OCI-LY7 (cell line): ENCODE results near the gene HIF3A. TPM values are rescaled to one million over a fixed set of nuclear protein-coding genes. Genes with fewer than 3 reads are reported as not detected.

Experiments
- BruUV-seq: library from RNA; stranded (reverse); fragments of 400-500 nt; replicated peaks from 2 replicates; lab custom pipeline; 2021; lab: Mats Ljungman, UMichigan
- CTCF ChIA-PET: fragments of 300-600 bp; sonication (Branson Sonifier 250); formaldehyde crosslinking; loops from one replicate; lab custom pipeline; 2022; ENCODE audit warnings: antibody characterized with exemption; ENCODE audit not compliant: unreplicated experiment; lab: Charles Lee
- POLR2A ChIA-PET: fragments of 300-600 bp; sonication (Branson Sonifier 250); formaldehyde crosslinking; loops from one replicate; lab custom pipeline; 2022; ENCODE audit warnings: antibody characterized with exemption; lab: Charles Lee
- DNase-seq: peaks from one replicate; pipeline ENCODE4 v3.0.0-alpha.2; 2015; ENCODE audit warnings: low spot score
- H2AFZ ChIP-seq: fragments of 200-600 bp; sonication (generic), shearing (Covaris generic); 2 replicates; pipeline ENCODE4 v1.6.1; 2014; ENCODE audit warnings: mild to moderate bottlenecking, antibody characterized with exemption, low read length, moderate library complexity
- H3K27ac ChIP-seq: fragments of 200-600 bp; sonication (generic); 2 replicates; pipeline ENCODE4 v1.5.1; 2014; ENCODE audit warnings: mixed run types, low read depth, mild to moderate bottlenecking, moderate library complexity, low read length, inconsistent platforms; ENCODE audit not compliant: poor library complexity, severe bottlenecking
- H3K36me3 ChIP-seq: fragments of 200-600 bp; sonication (generic); 2 replicates; pipeline ENCODE4 v1.6.1; 2014; ENCODE audit warnings: mild to moderate bottlenecking, antibody characterized with exemption, low read length, moderate library complexity, mixed read lengths; ENCODE audit not compliant: insufficient read depth
- H3K4me1 ChIP-seq: fragments of 200-600 bp; sonication (generic); 2 replicates; pipeline ENCODE4 v1.5.1; 2014; ENCODE audit warnings: mild to moderate bottlenecking, low read length; ENCODE audit not compliant: insufficient read depth, poor library complexity, severe bottlenecking
- H3K4me2 ChIP-seq: fragments of 200-600 bp; sonication (generic); 2 replicates; pipeline ENCODE4 v1.6.1; 2014; ENCODE audit warnings: mild to moderate bottlenecking, low read length
- H3K4me3 ChIP-seq: fragments of 200-600 bp; sonication (generic); 2 replicates; pipeline ENCODE4 v1.5.1; 2014; ENCODE audit warnings: mild to moderate bottlenecking, low read depth, low read length; ENCODE audit not compliant: poor library complexity, severe bottlenecking
- H3K79me2 ChIP-seq: fragments of 200-600 bp; sonication (generic); 2 replicates; pipeline ENCODE4 v1.6.1; 2016; ENCODE audit warnings: low read depth, mild to moderate bottlenecking, low read length, moderate library complexity, mixed read lengths; ENCODE audit not compliant: insufficient read depth
- H3K9me2 ChIP-seq: fragments of 200-600 bp; sonication (generic); 2 replicates; pipeline ENCODE4 v1.6.1; 2016; ENCODE audit warnings: mild to moderate bottlenecking, low read length, mixed read lengths; ENCODE audit not compliant: insufficient read depth
- H3K9me3 ChIP-seq: fragments of 200-600 bp; sonication (generic); 2 replicates; pipeline ENCODE4 v1.6.1; 2014; ENCODE audit warnings: mild to moderate bottlenecking, mixed run types, low read length, mixed read lengths
- H4K20me1 ChIP-seq: fragments of 200-600 bp; sonication (generic); 2 replicates; pipeline ENCODE4 v1.6.1; 2014; ENCODE audit warnings: mild to moderate bottlenecking, antibody characterized with exemption, low read length, moderate library complexity, mixed read lengths; ENCODE audit not compliant: insufficient read depth
- CTCF ChIP-seq: fragments of 200-600 bp; sonication (generic); conservative IDR thresholded peaks from 2 replicates; pipeline ENCODE4 v1.5.1; 2014; ENCODE audit warnings: mild to moderate bottlenecking, antibody characterized with exemption, low read length, moderate library complexity, mixed read lengths
- EZH2phosphoT487 ChIP-seq: fragments of 200-600 bp; sonication (generic); IDR thresholded peaks from 2 replicates; pipeline ENCODE4 v1.6.1; 2018; ENCODE audit warnings: low read depth, borderline replicate concordance, mild to moderate bottlenecking, mixed run types, antibody characterized with exemption, low read length, moderate library complexity, mixed read lengths
- intact Hi-C: fragments of 100-400 bp; cut with micrococcal nuclease; formaldehyde crosslinking; loops from one replicate; pipeline ENCODE4 v1.10.0; 2022; ENCODE audit not compliant: unreplicated experiment
- total RNA-seq, 2 experiments: library from RNA; depleted of rRNA in 1 of 2; stranded (reverse); fragments of >200 nt in 1 of 2; shearing (Covaris generic) in 1 of 2; gene quantifications; 2 replicates each; pipeline ENCODE4 v1.2.3, GENCODE V29; 2014 to 2022

Gene HIF3A
- total RNA-seq, 2 experiments from 2014 or later: not detected

DNA sequence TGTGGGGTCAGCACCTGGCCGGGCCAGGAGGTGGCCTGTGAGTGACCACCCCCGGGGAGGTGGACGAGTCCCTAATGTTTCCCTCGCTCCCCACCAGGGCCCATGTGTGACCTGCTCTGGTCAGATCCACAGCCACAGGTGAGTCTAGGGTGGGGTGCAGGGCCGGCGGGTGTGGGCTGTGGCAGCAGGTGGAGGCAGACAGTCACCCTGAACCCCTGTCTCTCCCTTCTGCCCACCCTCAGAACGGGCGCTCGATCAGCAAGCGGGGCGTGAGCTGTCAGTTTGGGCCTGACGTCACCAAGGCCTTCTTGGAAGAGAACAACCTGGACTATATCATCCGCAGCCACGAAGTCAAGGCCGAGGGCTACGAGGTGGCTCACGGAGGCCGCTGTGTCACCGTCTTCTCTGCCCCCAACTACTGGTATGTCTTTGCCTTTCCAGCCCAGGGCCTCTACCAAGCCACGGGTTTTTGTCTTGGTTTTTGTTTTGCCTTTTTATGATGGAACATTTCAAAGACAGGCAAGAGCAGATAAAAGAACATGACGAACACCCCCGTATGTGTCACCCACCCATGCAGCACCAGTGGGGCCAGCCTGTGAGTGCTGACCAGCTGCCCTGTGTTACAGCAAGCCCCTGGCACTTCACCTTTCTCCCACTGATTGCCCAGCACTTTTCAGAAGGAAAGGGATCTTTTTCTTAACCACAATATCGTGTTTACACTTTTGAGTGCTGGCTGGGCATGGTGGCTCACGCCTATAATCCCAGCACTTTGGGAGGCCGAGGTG is 91.7 kb downstream of the HIF3A start:
- Histone ChIP-seq H3K27ac (no peak overlapping the region), H3K4me2 (no peak overlapping the region), H3K9me3 (no peaks in the 10 kb centered on the region), H2AFZ (no peak overlapping the region), H4K20me1 (no peaks in the 10 kb centered on the region), H3K79me2 (no peaks in the 10 kb centered on the region), H3K9me2 (no peaks in the 10 kb centered on the region), H3K36me3 (peaks cover 93% of the 10 kb centered on the region), H3K4me3 (no peak overlapping the region), H3K4me1 (no peaks in the 10 kb centered on the region)
- TF ChIP-seq CTCF (no peak), EZH2phosphoT487 (no peak)
- no peak for DNase-seq
- intact Hi-C loops: no loop called here
- BruUV-seq: no TSS peak
- ChIA-PET CTCF (no interaction called here), POLR2A (interaction anchor here (0.7 kb wide), 1 partner anchor 11 kb away, joined by 3 read pairs; no protein-coding TSS in a partner anchor)

DNA sequence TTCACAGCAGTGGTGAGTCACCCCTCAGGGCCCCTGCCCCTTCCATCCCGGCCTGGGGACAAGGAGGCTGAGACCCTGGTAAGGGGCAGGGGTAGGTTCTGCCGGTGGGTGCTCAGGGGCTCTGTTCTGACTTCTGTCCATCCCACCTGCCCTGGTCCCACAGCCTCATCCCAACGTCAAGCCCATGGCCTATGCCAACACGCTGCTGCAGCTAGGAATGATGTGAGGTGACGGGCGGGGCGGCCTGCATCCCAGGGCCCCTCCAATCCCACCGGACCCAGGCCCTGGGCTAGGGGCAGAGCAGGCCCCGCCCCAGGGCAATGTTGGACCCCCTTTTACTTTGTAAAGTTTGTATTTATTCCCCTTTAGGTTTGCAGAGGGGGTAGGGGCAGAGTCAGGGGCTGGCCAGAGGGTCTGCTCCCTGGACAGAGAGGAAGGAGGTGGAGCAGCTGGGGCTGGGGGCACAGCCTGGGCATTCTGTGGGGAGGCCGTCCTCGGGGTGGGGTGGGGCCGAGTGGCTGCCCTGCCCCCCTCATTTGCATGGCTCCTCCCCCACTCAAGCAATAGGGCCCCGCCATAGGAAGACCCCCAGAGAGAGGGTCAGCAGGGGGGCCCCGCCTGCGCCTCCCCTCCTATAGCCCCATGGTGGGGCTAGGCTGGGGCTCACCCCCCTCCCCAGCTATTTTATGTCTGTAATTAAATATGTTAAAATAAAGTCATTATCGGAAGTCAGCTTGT is 93.4 kb downstream of the HIF3A start:
- TF ChIP-seq CTCF (no peak), EZH2phosphoT487 (no peak)

GRCh38 chr19:46390866-46391265 is 94.0 kb downstream of the HIF3A start:
- intact Hi-C loops: no loop called here
- no peak overlapping the region for H2AFZ ChIP-seq
- H4K20me1 ChIP-seq: no peaks in the 10 kb centered on the region
- H3K9me2 ChIP-seq: no peaks in the 10 kb centered on the region
- no peaks in the 10 kb centered on the region for H3K79me2 ChIP-seq
- no peak overlapping the region for H3K4me3 ChIP-seq
- ChIA-PET CTCF (no interaction called here), POLR2A (no interaction called here)
- H3K4me2 ChIP-seq: no peak overlapping the region
- no peaks in the 10 kb centered on the region for H3K4me1 ChIP-seq
- no peak for TF ChIP-seq CTCF
- H3K9me3 ChIP-seq: no peaks in the 10 kb centered on the region
- no peak for DNase-seq
- BruUV-seq: no TSS peak
- peaks cover 74% of the 10 kb centered on the region for H3K36me3 ChIP-seq
- no peak overlapping the region for H3K27ac ChIP-seq

More for the DNA sequence above, 93.4 kb downstream of the HIF3A start:
- H3K27ac ChIP-seq: no peak overlapping the region
- ChIA-PET CTCF (no interaction called here), POLR2A (no interaction called here)
- H3K9me3 ChIP-seq: no peaks in the 10 kb centered on the region
- H4K20me1 ChIP-seq: no peaks in the 10 kb centered on the region
- no peak for DNase-seq
- H3K9me2 ChIP-seq: no peaks in the 10 kb centered on the region
- H3K4me1 ChIP-seq: no peaks in the 10 kb centered on the region
- peaks cover 76% of the 10 kb centered on the region for H3K36me3 ChIP-seq
- H3K4me3 ChIP-seq: no peak overlapping the region
- H3K4me2 ChIP-seq: no peak overlapping the region
- no TSS peak for BruUV-seq
- intact Hi-C loops: no loop called here
- no peak overlapping the region for H2AFZ ChIP-seq
- H3K79me2 ChIP-seq: no peaks in the 10 kb centered on the region
